ENCODE data around the gene TRIO. TPM values are rescaled to one million over a fixed set of nuclear protein-coding genes. Genes with fewer than 3 reads are reported as not detected.

Gene TRIO
- total RNA-seq, 1 experiment from 2014 or later, result 99.8 TPM

DNA sequence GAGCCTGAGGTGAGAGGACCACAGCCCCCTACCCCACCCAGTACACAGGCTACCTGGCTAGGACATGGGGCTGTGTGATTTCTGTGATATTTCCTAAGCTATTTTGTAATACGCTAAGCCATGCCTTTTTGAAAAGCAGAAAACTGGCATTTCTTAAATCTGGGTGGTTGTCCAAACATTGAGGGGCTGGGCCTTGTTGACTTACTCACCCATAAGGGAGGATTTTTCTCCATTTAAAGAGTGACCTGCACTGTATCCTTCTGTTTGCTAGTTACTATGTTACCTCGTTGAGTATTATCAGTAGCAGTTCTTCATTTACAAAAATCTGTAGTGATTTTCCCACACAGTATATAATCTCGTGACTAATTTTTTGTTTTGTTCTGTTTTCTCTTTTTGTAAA, 321.0 kb downstream of the TRIO start:
- peaks cover 41% of the 10 kb centered on the region for H3K36me3 ChIP-seq (ENCODE audit: insufficient read depth, low read length, poor library complexity, severe bottlenecking)
- no peaks in the 10 kb centered on the region for H3K9me3 ChIP-seq (ENCODE audit: low read depth, low read length, poor library complexity, severe bottlenecking)
- TF ChIP-seq, protein P1, sequence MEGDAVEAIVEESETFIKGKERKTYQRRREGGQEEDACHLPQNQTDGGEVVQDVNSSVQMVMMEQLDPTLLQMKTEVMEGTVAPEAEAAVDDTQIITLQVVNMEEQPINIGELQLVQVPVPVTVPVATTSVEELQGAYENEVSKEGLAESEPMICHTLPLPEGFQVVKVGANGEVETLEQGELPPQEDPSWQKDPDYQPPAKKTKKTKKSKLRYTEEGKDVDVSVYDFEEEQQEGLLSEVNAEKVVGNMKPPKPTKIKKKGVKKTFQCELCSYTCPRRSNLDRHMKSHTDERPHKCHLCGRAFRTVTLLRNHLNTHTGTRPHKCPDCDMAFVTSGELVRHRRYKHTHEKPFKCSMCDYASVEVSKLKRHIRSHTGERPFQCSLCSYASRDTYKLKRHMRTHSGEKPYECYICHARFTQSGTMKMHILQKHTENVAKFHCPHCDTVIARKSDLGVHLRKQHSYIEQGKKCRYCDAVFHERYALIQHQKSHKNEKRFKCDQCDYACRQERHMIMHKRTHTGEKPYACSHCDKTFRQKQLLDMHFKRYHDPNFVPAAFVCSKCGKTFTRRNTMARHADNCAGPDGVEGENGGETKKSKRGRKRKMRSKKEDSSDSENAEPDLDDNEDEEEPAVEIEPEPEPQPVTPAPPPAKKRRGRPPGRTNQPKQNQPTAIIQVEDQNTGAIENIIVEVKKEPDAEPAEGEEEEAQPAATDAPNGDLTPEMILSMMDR (conservative IDR thresholded peaks at IDR 0.05; ENCODE audit: low read depth, low read length), result no peak
- no peak for TF ChIP-seq EZH2 (IDR thresholded peaks at IDR 0.05; ENCODE audit: borderline replicate concordance, low read depth, low read length, poor library complexity, severe bottlenecking)
- H3K4me1 ChIP-seq (ENCODE audit: insufficient read depth, low read length, poor library complexity, severe bottlenecking), result peaks cover 5% of the 10 kb centered on the region
- H3K27me3 ChIP-seq (replicated peaks; ENCODE audit: insufficient read depth, low read depth, low read length, poor library complexity), result no peaks in the 10 kb centered on the region
- POLR2A ChIA-PET (ENCODE audit: low non-redundant PET), result no interaction called here
- intact Hi-C loops (cut with micrococcal nuclease; ENCODE audit: unreplicated experiment), result no loop called here
- H3K27ac ChIP-seq (ENCODE audit: low read depth, low read length, poor library complexity, severe bottlenecking), result no peak overlapping the region
- no peak overlapping the region for H3K4me3 ChIP-seq (ENCODE audit: low read depth, low read length, poor library complexity, severe bottlenecking)
- CTCF ChIA-PET, result no interaction called here
- no peak for DNase-seq (ENCODE audit: low spot score)
- BruUV-seq (replicated peaks), result no TSS peak

DNA sequence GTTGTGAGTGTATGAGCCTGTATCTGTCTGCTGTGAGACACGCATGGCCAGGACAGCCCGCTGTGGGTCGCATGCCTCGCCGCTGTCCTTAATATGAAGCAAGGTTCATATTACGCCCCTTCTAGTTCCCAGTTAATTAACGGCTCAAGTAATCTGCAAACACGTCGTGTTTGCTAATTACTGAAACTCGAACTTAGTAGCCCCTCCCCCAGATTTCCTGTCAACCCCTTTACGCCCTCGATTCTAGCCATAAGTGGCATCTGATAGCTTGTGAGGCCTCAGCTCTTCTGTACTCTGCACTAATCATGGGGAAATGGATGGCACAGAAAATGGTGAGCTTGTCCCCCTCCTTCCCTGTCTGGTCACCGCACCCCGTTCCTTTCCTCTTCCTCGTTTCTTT, 321.5 kb downstream of the TRIO start:
- peaks cover 41% of the 10 kb centered on the region for H3K36me3 ChIP-seq (ENCODE audit: insufficient read depth, low read length, poor library complexity, severe bottlenecking)
- no peaks in the 10 kb centered on the region for H3K27me3 ChIP-seq (replicated peaks; ENCODE audit: insufficient read depth, low read depth, low read length, poor library complexity)
- H3K4me1 ChIP-seq (ENCODE audit: insufficient read depth, low read length, poor library complexity, severe bottlenecking), result peaks cover 5% of the 10 kb centered on the region
- DNase-seq (ENCODE audit: low spot score), result no peak
- no peak overlapping the region for H3K4me3 ChIP-seq (ENCODE audit: low read depth, low read length, poor library complexity, severe bottlenecking)
- BruUV-seq (replicated peaks), result no TSS peak
- intact Hi-C loops (cut with micrococcal nuclease; ENCODE audit: unreplicated experiment), result no loop called here
- H3K9me3 ChIP-seq (ENCODE audit: low read depth, low read length, poor library complexity, severe bottlenecking), result no peaks in the 10 kb centered on the region
- ChIA-PET POLR2A (ENCODE audit: low non-redundant PET) (no interaction called here), CTCF (no interaction called here)
- H3K27ac ChIP-seq (ENCODE audit: low read depth, low read length, poor library complexity, severe bottlenecking), result no peak overlapping the region
- TF ChIP-seq, protein P1 (conservative IDR thresholded peaks at IDR 0.05; ENCODE audit: low read depth, low read length), result no peak
- TF ChIP-seq EZH2 (IDR thresholded peaks at IDR 0.05; ENCODE audit: borderline replicate concordance, low read depth, low read length, poor library complexity, severe bottlenecking), result no peak

DNA sequence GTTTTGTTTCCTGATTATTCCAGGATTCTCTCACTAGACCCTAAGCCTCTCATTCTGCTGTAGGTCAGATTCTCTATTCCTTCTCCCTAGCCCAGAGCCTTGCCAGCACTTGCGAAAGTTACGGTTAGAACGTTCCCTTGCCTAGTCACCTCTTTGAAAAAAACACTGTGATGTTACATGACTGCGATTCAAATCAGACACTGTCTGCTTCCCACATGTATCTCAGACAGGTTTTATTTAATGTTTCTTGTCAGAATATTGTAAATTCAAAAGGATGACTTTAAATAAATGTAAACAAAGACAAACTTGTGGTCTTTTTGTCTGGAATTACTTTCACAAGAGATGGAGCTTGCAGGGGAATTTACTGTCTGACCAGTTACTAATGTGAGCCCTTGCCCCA, 322.0 kb downstream of the TRIO start:
- POLR2A ChIA-PET (ENCODE audit: low non-redundant PET), result no interaction called here
- TF ChIP-seq, protein P1 (conservative IDR thresholded peaks at IDR 0.05; ENCODE audit: low read depth, low read length), result no peak
- no peak for TF ChIP-seq EZH2 (IDR thresholded peaks at IDR 0.05; ENCODE audit: borderline replicate concordance, low read depth, low read length, poor library complexity, severe bottlenecking)
- H3K4me1 ChIP-seq (ENCODE audit: insufficient read depth, low read length, poor library complexity, severe bottlenecking), result peaks cover 5% of the 10 kb centered on the region
- no peak overlapping the region for H3K27ac ChIP-seq (ENCODE audit: low read depth, low read length, poor library complexity, severe bottlenecking)
- no peaks in the 10 kb centered on the region for H3K27me3 ChIP-seq (replicated peaks; ENCODE audit: insufficient read depth, low read depth, low read length, poor library complexity)
- CTCF ChIA-PET, result no interaction called here
- intact Hi-C loops (cut with micrococcal nuclease; ENCODE audit: unreplicated experiment), result no loop called here
- BruUV-seq (replicated peaks), result no TSS peak
- no peak overlapping the region for H3K4me3 ChIP-seq (ENCODE audit: low read depth, low read length, poor library complexity, severe bottlenecking)
- H3K9me3 ChIP-seq (ENCODE audit: low read depth, low read length, poor library complexity, severe bottlenecking), result no peaks in the 10 kb centered on the region
- H3K36me3 ChIP-seq (ENCODE audit: insufficient read depth, low read length, poor library complexity, severe bottlenecking), result peaks cover 41% of the 10 kb centered on the region
- DNase-seq (ENCODE audit: low spot score), result no peak

Data from A673 (cell line).